Erythroblast (primary cell): ENCODE results near the gene CFDP1.

ENCODE experiments used
- GATA1 ChIP-seq: IDR thresholded peaks from 2 replicates; pipeline ENCODE4 v1.6.1; 2011; ENCODE audit warnings: low read depth, mild to moderate bottlenecking, control low read depth, low read length, moderate library complexity
- POLR2A ChIP-seq: IDR thresholded peaks from 2 replicates; pipeline ENCODE4 v1.6.1; 2011; ENCODE audit warnings: mild to moderate bottlenecking, low read length

GRCh38 chr16:75322740-75323139, 110.6 kb downstream of the CFDP1 start:
- no peak for TF ChIP-seq POLR2A
- no peak for TF ChIP-seq GATA1
